GM18858 (cell line): ENCODE results near the gene IST1.

Experiments used
- ATAC-seq: cut with Tn5 transposase; IDR thresholded peaks from one replicate; pipeline ENCODE4 v1.9.1; 2021; ENCODE audit not compliant: unreplicated experiment

The IST1 gene

DNA sequence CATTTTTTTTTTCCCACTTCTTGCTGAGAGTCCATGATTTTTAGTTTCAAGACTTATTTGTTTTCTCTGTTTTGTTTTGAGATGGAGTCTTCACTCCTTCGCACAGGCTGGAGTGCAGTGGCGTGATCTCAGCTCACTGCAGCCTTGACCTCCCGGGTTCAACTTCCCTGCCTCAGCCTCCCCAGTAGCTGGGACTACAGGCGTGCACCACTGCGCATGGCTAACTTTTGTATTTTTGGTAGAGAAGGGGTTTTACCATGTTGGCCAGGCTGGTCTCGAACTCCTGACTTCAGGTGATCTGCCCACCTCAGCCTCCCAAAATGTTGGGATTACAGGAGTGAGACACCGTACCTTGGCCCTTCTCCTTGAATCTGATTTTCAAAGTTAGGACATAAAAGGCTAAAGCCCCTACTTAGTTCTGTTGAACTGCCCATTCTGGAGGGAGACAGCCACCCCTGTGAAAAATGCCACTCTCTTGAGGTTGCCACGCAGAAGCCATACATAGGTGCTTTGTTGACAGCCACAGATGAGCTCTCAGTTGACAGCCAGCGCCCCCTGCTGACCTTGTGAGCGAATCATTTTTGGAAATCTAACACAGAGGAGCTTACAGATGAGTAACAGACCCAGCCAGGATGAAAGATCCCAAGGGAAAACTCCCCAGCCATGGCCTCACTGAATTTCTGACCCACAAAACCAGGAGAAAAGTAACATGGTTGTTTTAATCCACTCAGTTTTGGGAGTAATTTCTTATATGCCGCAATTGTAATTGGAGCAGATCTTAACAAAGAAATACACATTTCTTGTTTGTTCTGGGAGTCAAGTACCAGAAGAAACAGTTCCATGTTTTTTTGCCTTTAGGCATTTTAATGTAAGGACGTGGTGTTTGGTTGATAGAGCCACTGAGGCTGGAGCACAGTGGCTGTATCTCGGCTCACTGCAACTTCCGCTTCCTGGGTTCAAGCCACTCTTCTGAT, 66.0 kb downstream of the IST1 start:
- ATAC-seq: peak; percentile 51

DNA sequence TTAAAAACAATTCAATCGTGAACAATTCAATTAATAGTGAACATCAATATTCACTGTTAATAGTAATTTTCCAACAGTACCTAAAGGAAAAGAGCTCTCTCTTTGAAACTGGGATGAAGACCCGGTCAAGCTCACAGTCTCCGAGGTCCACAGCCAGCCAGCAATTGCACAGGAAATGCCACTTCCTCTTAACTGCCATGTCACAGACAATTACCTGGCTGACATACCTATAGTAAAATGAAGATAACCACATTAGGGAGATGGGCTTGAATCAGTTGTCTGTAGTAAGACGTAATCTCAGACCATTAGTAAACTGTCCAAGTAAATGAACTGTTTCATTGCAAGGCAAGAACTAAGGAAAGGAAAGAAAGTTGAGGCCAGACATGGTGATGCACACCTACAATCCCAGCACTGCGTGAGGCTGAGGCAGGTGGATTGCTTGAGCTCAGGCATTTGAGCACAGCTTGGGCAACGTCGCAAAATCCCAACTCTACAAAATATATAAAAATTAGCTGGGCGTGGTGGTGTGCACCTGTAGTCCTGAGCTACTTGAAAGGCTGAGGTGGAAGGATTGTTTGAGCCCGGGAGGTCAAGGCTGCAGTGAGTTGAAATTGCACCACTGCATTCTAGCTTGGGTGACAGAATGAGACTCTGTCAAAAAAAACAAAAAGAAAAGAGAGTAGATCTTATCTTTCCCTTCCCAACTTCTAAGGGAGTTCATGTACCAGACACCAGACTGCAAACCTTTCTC, 68.0 kb downstream of the IST1 start:
- no peak for ATAC-seq

DNA sequence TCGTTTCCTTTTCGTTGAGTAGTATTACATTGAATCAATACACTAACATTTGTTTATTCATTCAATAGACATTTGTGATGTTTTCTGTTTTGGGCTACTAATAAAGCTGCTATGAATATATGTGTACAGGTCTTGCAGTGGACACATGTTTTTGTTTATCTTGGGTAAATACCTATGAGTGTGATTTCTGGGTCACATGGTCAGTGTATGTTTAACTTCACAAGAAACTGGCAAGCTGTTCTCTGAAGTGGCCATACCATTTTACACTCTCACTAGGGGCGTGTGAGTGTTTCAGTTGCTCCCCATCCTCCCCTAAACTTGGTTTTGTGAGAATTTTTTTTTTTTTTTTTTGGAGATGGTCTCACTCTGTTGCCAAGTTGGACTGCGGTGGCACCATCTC, 69.9 kb downstream of the IST1 start:
- no peak for ATAC-seq

DNA sequence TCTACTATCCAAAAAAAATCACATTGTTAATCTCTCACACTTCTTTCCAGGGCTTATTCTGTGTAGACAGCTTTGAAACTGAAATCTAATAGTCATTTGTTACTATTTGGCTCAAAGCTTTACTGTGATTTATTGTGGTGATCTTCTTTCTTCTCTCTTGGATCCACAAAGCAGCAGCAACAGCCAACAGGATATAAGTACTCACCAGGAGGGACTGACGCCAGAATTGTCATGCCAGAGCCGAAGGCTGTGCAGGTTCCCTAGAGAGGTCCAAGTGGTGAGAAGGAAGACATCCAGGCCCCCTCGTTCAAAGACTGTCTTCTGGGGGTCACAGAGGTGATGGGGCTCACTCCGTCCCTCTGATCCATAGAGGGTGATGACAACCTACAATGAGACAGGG, 71.6 kb downstream of the IST1 start:
- no peak for ATAC-seq

DNA sequence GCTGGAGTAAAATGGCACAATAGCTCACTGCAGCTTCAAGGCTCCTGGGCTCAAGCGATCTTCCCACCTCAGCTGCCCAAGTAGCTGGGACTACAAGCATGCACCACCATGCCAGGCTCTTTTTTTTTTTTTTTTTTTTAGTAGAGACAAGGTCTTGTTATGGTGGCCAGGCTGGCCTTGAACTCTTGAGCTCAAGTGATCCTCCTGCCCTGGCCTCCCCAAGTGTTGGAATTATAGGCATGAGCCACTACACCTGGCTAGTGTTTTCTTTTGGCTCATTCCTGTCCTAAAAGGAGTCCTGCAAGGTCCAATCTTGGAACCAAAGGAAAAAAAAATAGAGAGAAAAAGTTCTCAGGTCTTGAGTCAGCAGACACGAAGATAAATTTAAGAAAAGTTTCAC, 74.0 kb downstream of the IST1 start:
- ATAC-seq: no peak

DNA sequence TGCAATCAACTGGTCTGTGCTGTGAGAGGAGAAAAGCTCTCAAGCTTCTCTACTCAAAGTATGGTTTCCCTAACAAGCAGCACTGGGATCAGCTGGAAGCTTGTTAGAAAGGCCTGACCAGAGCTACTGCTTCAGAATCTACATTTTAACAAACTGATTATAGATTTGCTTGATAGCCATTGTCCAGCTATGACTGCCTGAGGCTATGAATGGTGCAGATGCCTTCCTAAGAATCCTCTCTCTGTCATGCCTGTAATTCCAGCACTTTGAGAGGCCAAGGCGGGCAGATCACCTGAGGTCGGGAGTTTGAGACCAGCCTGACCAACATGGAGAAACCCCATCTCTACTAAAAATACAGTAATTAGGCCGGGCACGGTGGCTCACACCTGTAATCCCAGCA, 76.2 kb downstream of the IST1 start:
- ATAC-seq: no peak

DNA sequence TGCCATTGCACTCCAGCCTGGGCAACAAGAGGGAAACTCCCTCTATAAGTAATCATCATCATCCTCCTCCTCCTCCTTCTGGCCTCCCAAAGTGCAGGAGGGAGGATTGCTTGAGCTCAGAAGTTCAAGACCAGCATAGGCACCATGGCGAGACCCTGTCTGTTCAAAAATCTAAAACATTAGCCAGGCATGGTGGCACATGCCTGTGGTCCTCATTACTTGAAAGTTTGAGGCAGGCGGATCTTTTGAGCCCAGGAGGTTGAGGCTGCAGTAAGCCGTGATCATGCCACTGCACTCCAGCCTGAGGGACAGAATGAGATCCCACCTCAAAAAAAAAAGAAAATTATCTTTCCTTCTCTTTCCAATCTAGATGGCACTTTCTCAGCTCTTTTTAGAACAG, 77.0 kb downstream of the IST1 start:
- ATAC-seq: no peak

DNA sequence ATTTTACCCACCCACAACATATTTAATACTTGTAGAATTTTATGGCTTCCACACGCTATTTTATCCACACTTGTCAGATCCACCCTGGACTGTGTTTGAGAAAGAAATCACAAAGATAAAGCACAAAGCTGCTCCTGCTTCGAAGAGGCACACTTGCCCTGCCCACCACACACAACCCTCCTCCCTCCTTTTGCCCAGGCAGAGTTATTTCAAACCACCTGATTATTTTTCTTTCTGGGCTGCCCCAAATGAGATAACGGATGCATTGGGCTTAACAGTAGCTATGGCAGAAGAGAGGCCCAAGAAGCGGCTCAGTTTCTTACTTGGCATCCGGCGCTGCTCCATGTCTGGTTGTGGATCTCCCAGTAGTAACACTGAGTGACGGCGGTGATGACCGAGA, 77.7 kb downstream of the IST1 start:
- ATAC-seq: no peak

DNA sequence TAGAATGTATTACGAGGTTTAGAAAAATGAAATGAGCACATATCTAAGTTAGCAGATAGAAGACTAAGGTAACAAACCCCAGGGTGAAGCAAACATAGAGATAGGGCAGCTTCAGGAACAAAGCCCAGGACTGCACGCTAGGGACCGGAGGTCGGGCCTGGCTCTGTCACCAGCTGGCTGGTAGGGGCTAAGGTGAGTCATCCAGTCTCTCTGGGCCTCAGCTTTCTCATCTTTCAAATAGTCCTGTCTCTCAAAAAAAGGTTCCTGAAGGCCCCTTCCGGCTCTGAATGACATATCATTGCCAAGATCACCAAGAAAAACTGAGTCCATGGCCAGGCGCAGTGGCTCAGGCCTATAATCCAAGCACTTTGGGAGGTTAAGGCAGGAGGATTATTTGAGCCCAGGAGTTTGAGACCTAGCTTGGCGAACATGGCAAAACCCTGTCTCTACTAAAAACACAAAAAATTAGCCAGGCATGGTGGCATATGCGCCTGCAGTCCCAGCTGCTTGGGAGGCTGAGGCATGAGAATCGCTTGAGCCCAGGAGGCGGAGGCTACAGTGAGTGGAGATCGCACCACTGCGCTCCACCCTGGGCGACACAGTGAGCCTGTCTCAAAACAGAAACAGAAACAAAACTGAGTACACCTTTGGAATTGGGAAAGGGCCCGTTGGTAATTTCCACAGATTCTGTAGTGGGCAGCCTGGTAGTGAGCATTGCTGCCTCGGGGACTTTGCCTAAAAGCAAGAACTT, 78.9 kb downstream of the IST1 start:
- ATAC-seq: no peak
